Activated CD4-positive, CD25-positive, alpha-beta regulatory T cell treated with anti-CD3 and anti-CD28 coated beads, Interleukin-2, amount 50 U/mL, for 16 hours (primary cell): ENCODE results near the gene ISX.

ENCODE experiments used
- DNase-seq: peaks from one replicate; pipeline ENCODE4 v3.0.0-alpha.2; 2020; ENCODE audit warnings: low read depth, low spot score

Gene ISX

GRCh38 chr22:35053060-35053835 lies 12.7 kb upstream of the ISX start:
- DNase-seq: no peak

GRCh38 chr22:35054064-35054463 lies 11.9 kb upstream of the ISX start:
- DNase-seq: no peak

GRCh38 chr22:35056486-35056885 lies 9.5 kb upstream of the ISX start:
- no peak for DNase-seq

GRCh38 chr22:35057155-35057554 lies 8.8 kb upstream of the ISX start:
- DNase-seq: no peak

- no peak for DNase-seq
Observed at GRCh38 chr22:35059632-35060031, 6.3 kb upstream of the ISX start.

GRCh38 chr22:35064664-35065063 lies 1.3 kb upstream of the ISX start:
- DNase-seq: no peak

GRCh38 chr22:35065183-35065582 lies 775 bp upstream of the ISX start:
- DNase-seq: no peak

GRCh38 chr22:35066768-35067167 lies 810 bp downstream of the ISX start:
- DNase-seq: no peak

- DNase-seq: no peak
Observed at GRCh38 chr22:35069541-35069940, 3.6 kb downstream of the ISX start.

GRCh38 chr22:35070451-35071093 lies 4.6 kb downstream of the ISX start:
- no peak for DNase-seq

GRCh38 chr22:35071784-35072183 lies 5.8 kb downstream of the ISX start:
- no peak for DNase-seq

- no peak for DNase-seq
Observed at GRCh38 chr22:35072925-35073324, 7.0 kb downstream of the ISX start.

GRCh38 chr22:35074583-35074982 lies 8.6 kb downstream of the ISX start:
- DNase-seq: no peak

GRCh38 chr22:35076630-35077029 lies 10.7 kb downstream of the ISX start:
- DNase-seq: no peak

- no peak for DNase-seq
Observed at GRCh38 chr22:35085621-35086020, 19.7 kb downstream of the ISX start.

- no peak for DNase-seq
Observed at GRCh38 chr22:35089139-35089538, 23.2 kb downstream of the ISX start.

- DNase-seq: no peak
Observed at GRCh38 chr22:35092406-35092805, 26.4 kb downstream of the ISX start.

GRCh38 chr22:35098921-35099320 lies 33.0 kb downstream of the ISX start:
- DNase-seq: no peak

GRCh38 chr22:35099883-35100282 lies 33.9 kb downstream of the ISX start:
- no peak for DNase-seq

- DNase-seq: no peak
Observed at GRCh38 chr22:35102663-35103062, 36.7 kb downstream of the ISX start.

GRCh38 chr22:35103761-35104160 lies 37.8 kb downstream of the ISX start:
- no peak for DNase-seq

- no peak for DNase-seq
Observed at GRCh38 chr22:35104491-35104890, 38.5 kb downstream of the ISX start.

GRCh38 chr22:35109616-35110015 lies 43.7 kb downstream of the ISX start:
- no peak for DNase-seq
